ENCODE data around the gene BRINP3.

DNA sequence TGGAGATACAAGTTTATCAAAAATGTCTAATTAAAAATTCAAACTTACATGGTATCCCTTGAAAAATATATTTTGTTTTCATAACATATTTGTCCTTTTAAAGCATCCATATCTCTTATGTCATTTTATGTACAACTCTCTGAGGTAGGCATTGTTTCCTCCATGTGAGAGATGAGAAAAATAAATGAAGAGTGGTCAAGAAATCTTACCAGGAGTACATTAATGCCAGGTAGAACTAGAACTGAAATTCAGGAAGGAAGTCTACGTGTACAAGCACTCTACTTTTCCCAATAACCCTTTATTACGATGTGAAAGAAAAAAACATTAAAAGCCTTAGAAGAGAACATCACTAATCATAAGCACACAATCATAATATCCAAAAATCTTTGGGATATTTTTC, 5.6 kb downstream of the BRINP3 start:
- TF ChIP-seq POLR2A (IDR thresholded peaks at IDR 0.05; ENCODE audit: low read length) (no peak), GATA1 (IDR thresholded peaks at IDR 0.05; ENCODE audit: low read depth, low read length) (no peak)

All from erythroblast (primary cell).